Left lung (tissue), 10 donors: ENCODE results near the gene NENF. TPM values are rescaled to one million over a fixed set of nuclear protein-coding genes. Genes with fewer than 3 reads are reported as not detected.
"Not testable (repeated sequence)": the region's sequence is repeated elsewhere in the genome, so short reads cannot be mapped to it uniquely, and the experiment has no call there.

Experiments
- ATAC-seq: fragments of 200-7000 bp; cut with Tn5 transposase; one replicate; pipeline ENCODE4 v1.9.1; 2020; ENCODE audit warnings: moderate library complexity
- DNase-seq, 4 donors: peaks; one replicate each; pipeline ENCODE4 v3.0.0-alpha.2; 2013 to 2020
- H3K27ac ChIP-seq, 2 donors: fragments of 200-600 bp; sonication (generic) in 1 of 2; one replicate each; pipeline versions ENCODE4 v1.5.0 to v1.8.0; 2020 to 2021
- H3K27me3 ChIP-seq, 2 donors: fragments of 200-600 bp; sonication (generic) in 1 of 2; one replicate each; pipeline versions ENCODE4 v1.5.0 to v1.8.0; 2020 to 2021
- H3K36me3 ChIP-seq, 2 donors: fragments of 200-600 bp; sonication (generic) in 1 of 2; one replicate each; pipeline versions ENCODE4 v1.5.0 to v1.8.0; 2020 to 2021
- H3K4me1 ChIP-seq, 2 donors: fragments of 200-600 bp; one replicate each; pipeline ENCODE4 v1.8.0; 2021
- H3K4me3 ChIP-seq, 2 donors: fragments of 200-600 bp; sonication (generic) in 1 of 2; one replicate each; pipeline versions ENCODE4 v1.5.0 to v1.8.0; 2020 to 2021; ENCODE audit warnings: mild to moderate bottlenecking in 1 of 2
- H3K9me3 ChIP-seq, 2 donors: fragments of 200-600 bp; sonication (generic) in 1 of 2; one replicate each; pipeline versions ENCODE4 v1.5.0 to v1.8.0; 2020 to 2021
- intact Hi-C, 2 donors: fragments of 100-400 bp; cut with DNase I; formaldehyde crosslinking; loops; one replicate each; pipeline versions ENCODE4 v1.11.2 to v1.14.2; 2022
- polyA plus RNA-seq, 6 donors: library from polyadenylated mRNA; unstranded; fragments of 120-200 nt; gene quantifications; one replicate each; pipeline ENCODE4 v1.2.1, GENCODE V29; 2013; ENCODE audit not compliant: insufficient read length in 6 of 6
- total RNA-seq, 2 donors: library from RNA; stranded (reverse); fragmentation: NEBNext Ultra II Directional; extraction: Animal tissue kit (Norgen Biotek cat#: 25700); gene quantifications; one replicate each; pipeline ENCODE4 v1.2.1, GENCODE V29; 2021
- TF ChIP-seq, protein P1 (sequence below), 2 donors: fragments of 200-600 bp; sonication (generic) in 1 of 2; IDR thresholded peaks; one replicate each; pipeline versions ENCODE4 v1.5.0 to v1.8.0; 2021; ENCODE audit warnings: antibody characterized with exemption in 2 of 2
- donor health status: DM: no; HTN: yes; CAD: no.
- donor health status: DM: no; HTN: no; CAD: no.

NENF gene
- total and polyA plus RNA-seq, 8 donors = 43.2 to 54.4 (median 48.1) TPM

DNA sequence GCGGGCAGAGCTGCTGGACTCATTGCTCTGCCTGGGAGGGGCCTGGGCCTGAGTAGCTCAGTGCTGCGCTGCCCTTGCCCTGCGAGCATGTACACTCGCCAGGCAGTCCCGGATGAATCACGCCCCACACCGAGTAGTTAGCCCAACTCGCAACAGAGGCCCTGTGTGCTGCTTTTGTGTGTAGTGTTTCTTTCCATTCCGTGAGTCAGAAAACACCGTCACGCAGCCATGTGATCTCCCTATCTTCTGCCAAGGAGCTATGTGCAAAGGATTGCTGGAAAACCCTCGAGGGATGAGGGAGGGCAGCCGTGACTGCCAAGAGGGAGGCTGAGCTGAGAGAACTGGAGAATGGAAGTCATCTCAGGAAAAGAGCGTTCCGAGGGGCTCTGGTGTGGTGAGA, 37.3 kb downstream of the NENF start:
- ATAC-seq (peak; percentile 92), DNase-seq (peak in 2 of 4 donors; percentile 46 to 82)
- TF ChIP-seq, protein P1, sequence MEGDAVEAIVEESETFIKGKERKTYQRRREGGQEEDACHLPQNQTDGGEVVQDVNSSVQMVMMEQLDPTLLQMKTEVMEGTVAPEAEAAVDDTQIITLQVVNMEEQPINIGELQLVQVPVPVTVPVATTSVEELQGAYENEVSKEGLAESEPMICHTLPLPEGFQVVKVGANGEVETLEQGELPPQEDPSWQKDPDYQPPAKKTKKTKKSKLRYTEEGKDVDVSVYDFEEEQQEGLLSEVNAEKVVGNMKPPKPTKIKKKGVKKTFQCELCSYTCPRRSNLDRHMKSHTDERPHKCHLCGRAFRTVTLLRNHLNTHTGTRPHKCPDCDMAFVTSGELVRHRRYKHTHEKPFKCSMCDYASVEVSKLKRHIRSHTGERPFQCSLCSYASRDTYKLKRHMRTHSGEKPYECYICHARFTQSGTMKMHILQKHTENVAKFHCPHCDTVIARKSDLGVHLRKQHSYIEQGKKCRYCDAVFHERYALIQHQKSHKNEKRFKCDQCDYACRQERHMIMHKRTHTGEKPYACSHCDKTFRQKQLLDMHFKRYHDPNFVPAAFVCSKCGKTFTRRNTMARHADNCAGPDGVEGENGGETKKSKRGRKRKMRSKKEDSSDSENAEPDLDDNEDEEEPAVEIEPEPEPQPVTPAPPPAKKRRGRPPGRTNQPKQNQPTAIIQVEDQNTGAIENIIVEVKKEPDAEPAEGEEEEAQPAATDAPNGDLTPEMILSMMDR (IDR thresholded peaks at IDR 0.05) = no peak
- H3K36me3 ChIP-seq = no peaks in the 10 kb centered on the region
- H3K4me3 ChIP-seq = no peak overlapping the region
- H3K27ac ChIP-seq = peak overlapping the region in 1 of 2 donors; percentile 44
- intact Hi-C loops = no loop called here
- no peaks in the 10 kb centered on the region for H3K27me3 ChIP-seq
- no peaks in the 10 kb centered on the region for H3K9me3 ChIP-seq
- H3K4me1 ChIP-seq = no peaks in the 10 kb centered on the region

DNA sequence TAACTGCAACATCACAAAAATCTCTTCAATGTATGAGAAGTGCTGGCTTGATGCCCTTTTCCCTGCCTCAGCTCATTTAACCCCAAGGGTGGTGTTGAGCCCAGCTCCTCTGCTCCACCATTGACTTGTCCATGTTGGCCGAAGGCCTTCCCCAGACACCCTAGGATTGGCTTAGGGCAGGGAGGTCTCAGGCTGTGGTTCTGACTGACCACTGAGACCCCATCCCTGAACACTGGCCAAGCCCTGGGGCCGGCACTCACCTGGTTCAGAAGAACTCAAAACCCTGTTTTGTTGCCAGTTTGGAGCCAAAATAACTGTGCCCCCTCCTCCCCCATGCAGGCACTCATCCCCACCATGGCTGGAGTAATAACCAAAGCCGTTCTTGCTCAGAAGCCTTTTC, 38.6 kb downstream of the NENF start:
- DNase-seq = no peak
- H3K36me3 ChIP-seq = no peaks in the 10 kb centered on the region
- TF ChIP-seq, protein P1 (IDR thresholded peaks at IDR 0.05) = no peak
- H3K27ac ChIP-seq = no peak overlapping the region
- no peak for ATAC-seq
- H3K4me3 ChIP-seq = no peak overlapping the region
- no peaks in the 10 kb centered on the region for H3K4me1 ChIP-seq
- intact Hi-C loops = no loop called here
- no peaks in the 10 kb centered on the region for H3K9me3 ChIP-seq
- no peaks in the 10 kb centered on the region for H3K27me3 ChIP-seq

DNA sequence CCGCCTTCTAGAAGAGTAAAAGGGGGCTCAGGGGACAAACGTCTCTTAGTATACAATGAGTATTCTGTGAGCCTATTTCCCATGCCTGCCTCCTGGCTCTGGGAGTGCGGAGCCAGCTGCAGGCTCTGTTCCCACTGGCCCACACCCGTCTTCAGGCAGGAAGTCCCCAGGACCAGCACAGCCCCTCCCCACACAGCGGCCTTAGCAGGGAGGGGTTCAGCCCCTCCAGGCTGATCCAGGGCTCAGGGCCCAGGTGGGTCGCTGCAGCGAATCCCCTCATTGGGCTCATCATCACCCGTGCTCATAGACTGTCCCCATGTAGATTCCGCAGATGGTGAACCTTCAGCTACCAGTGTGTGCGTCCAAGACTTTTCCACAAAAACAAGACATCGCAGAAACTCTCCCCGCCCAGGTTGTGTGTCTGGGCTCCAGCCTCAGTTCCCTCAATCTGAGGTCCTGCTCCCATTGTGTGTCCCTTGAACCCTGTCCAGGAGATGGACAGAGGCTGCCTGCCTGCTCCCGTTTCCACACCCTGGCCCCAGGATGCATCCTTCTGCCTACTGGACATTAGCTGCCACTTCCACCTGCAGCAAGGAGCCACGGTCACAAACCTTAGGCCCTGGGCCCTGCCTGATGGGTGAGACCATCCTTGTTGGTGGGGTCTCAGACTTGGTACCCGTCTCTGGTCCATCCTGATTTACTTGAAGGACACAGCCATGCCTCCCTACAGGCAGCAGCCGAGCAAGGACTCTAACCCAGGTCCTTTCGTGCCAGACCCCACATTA, 39.4 kb downstream of the NENF start:
- H3K27me3 ChIP-seq = no peaks in the 10 kb centered on the region
- no peak for DNase-seq
- H3K4me3 ChIP-seq = no peak overlapping the region
- no peaks in the 10 kb centered on the region for H3K4me1 ChIP-seq
- H3K27ac ChIP-seq = no peak overlapping the region
- intact Hi-C loops = no loop called here
- no peaks in the 10 kb centered on the region for H3K9me3 ChIP-seq
- H3K36me3 ChIP-seq = no peaks in the 10 kb centered on the region
- TF ChIP-seq, protein P1 (IDR thresholded peaks at IDR 0.05) = no peak
- ATAC-seq = no peak

DNA sequence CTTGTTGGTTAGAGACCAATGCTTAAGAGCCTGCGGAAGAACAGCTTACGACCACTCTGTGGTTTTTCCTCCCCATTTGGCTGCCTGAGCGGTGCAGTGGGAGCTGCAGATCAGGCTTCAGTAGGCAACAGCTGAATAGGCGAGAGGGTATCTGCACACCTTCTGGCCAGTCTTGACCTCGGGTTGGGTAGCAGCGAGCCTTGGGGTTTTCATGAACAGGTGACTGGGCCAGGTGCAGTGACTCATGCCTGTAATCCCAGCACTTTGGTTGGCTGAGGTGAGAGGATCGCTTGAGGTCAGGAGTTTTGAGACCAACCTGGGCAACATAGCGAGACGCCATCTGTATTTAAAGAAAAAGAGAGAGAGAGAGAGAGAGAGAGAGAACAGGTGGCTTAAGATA, 41.0 kb downstream of the NENF start:
- Histone ChIP-seq H3K27ac (no peak overlapping the region), H3K9me3 (no peaks in the 10 kb centered on the region), H3K36me3 (no peaks in the 10 kb centered on the region), H3K27me3 (no peaks in the 10 kb centered on the region), H3K4me3 (no peak overlapping the region), H3K4me1 (peaks cover 0 to 10% of the 10 kb centered on the region in 2 donors)
- no peak for ATAC-seq
- intact Hi-C loops = no loop called here
- DNase-seq = no peak
- TF ChIP-seq, protein P1 (IDR thresholded peaks at IDR 0.05) = no peak

DNA sequence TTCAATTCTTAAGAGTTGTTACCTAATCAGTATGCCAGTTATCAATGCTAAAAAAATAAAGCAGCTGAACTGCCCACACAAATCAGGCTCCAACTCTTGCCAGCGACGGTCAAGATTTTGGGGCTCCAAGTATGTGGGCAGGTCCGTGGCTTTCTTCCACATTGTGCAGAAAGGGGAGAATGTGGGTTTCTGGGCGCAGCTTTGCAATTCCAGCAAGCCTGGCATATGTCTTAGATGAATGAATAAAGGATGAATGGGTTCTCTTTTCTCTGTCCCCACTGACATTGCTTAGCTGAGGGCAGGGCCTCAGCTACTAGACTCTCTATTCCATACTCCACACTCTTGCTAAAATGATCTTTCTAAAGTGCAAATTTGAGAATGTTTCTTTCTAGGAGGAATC, 42.4 kb downstream of the NENF start:
- H3K27ac ChIP-seq = no peak overlapping the region
- H3K4me1 ChIP-seq = peaks cover 0 to 10% of the 10 kb centered on the region in 2 donors
- H3K9me3 ChIP-seq = no peaks in the 10 kb centered on the region
- H3K4me3 ChIP-seq = no peak overlapping the region
- intact Hi-C loops = loop anchor here in 1 of 2 donors (5.0 kb wide), 1 partner anchor 132 kb away; the partner anchor contains the start of gene ATF3
- H3K36me3 ChIP-seq = no peaks in the 10 kb centered on the region
- no peak for ATAC-seq
- TF ChIP-seq, protein P1 (IDR thresholded peaks at IDR 0.05) = no peak
- H3K27me3 ChIP-seq = no peaks in the 10 kb centered on the region
- no peak for DNase-seq

DNA sequence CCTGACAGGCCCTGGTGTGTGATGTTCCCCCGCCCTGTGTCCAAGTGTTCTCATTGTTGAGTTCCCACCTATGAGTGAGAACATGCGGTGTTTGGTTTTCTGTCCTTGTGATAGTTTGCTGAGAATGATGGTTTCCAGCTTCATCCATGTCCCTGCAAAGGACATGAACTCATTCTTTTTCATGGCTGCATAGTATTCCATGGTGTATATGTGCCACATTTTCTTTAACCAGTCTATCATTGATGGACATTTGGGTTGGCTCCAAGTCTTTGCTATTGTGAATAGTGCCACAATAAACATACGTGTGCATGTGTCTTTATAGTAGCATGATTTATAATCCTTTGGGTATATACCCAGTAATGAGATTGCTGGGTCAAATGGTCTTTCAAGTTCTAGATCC, 43.1 kb downstream of the NENF start:
- intact Hi-C loops = loop anchor here in 1 of 2 donors (5.0 kb wide), 1 partner anchor 131 kb away; the partner anchor contains the start of gene ATF3

More for the DNA sequence above, 43.1 kb downstream of the NENF start:
- H3K9me3 ChIP-seq, H3K27ac ChIP-seq, H3K4me3 ChIP-seq, ATAC-seq, DNase-seq, H3K27me3 ChIP-seq, H3K36me3 ChIP-seq, H3K4me1 ChIP-seq: not testable (repeated sequence)
